Body of pancreas (tissue), 4 donors: Measurements from ENCODE around the gene NLGN1.

Experiments used
- POLR2A ChIP-seq, 3 donors: fragments of 450-650 bp; IDR thresholded peaks; one replicate each; pipeline ENCODE4 v1.6.1; 2016; ENCODE audit warnings: antibody characterized with exemption in 3 of 3, mild to moderate bottlenecking in 2 of 3
- TF ChIP-seq, protein P1 (sequence below), 7 experiments: fragments of 450-650 bp in 4 of 7; fragments of 200-600 bp in 3 of 7; sonication (generic) in 3 of 7; IDR thresholded peaks; one replicate each; pipeline ENCODE4 v1.5.1; 2016 to 2019; ENCODE audit warnings: antibody characterized with exemption in 7 of 7

DNA sequence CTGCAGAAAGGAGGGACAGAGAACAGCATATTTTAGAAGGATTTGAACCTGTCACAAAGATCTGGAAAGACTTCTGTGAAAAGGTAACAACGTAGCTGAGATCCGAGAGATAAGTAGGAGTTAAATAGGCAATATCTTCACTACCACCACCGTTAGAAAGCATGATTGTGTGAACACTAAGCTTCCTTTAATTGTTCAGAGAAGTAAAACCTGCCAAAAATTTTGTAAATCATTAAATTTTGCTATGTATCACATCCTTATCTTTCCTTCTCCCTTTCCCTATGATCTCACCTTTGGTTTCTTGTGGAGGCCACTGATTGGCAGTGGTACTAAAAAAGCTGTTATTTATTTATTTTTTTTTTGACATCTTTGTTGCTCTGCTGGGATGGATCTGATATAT, 346.9 kb downstream of the NLGN1 start:
- TF ChIP-seq, protein P1, sequence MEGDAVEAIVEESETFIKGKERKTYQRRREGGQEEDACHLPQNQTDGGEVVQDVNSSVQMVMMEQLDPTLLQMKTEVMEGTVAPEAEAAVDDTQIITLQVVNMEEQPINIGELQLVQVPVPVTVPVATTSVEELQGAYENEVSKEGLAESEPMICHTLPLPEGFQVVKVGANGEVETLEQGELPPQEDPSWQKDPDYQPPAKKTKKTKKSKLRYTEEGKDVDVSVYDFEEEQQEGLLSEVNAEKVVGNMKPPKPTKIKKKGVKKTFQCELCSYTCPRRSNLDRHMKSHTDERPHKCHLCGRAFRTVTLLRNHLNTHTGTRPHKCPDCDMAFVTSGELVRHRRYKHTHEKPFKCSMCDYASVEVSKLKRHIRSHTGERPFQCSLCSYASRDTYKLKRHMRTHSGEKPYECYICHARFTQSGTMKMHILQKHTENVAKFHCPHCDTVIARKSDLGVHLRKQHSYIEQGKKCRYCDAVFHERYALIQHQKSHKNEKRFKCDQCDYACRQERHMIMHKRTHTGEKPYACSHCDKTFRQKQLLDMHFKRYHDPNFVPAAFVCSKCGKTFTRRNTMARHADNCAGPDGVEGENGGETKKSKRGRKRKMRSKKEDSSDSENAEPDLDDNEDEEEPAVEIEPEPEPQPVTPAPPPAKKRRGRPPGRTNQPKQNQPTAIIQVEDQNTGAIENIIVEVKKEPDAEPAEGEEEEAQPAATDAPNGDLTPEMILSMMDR (IDR thresholded peaks at IDR 0.05), result no peak
- TF ChIP-seq POLR2A (IDR thresholded peaks at IDR 0.05), result no peak
